ENCODE results near the gene CLIC4. TPM values are rescaled to one million over a fixed set of nuclear protein-coding genes. Genes with fewer than 3 reads are reported as not detected.

Gene CLIC4
- total RNA-seq, 4 donors from 2014 or later, result 145 to 344 (median 181) TPM

- TF ChIP-seq, protein P1, sequence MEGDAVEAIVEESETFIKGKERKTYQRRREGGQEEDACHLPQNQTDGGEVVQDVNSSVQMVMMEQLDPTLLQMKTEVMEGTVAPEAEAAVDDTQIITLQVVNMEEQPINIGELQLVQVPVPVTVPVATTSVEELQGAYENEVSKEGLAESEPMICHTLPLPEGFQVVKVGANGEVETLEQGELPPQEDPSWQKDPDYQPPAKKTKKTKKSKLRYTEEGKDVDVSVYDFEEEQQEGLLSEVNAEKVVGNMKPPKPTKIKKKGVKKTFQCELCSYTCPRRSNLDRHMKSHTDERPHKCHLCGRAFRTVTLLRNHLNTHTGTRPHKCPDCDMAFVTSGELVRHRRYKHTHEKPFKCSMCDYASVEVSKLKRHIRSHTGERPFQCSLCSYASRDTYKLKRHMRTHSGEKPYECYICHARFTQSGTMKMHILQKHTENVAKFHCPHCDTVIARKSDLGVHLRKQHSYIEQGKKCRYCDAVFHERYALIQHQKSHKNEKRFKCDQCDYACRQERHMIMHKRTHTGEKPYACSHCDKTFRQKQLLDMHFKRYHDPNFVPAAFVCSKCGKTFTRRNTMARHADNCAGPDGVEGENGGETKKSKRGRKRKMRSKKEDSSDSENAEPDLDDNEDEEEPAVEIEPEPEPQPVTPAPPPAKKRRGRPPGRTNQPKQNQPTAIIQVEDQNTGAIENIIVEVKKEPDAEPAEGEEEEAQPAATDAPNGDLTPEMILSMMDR (IDR thresholded peaks at IDR 0.05; ENCODE audit: low read depth), result no peak
These were observed 18.5 kb upstream of the CLIC4 start for GRCh38 chr1:24726741-24727140.

DNA sequence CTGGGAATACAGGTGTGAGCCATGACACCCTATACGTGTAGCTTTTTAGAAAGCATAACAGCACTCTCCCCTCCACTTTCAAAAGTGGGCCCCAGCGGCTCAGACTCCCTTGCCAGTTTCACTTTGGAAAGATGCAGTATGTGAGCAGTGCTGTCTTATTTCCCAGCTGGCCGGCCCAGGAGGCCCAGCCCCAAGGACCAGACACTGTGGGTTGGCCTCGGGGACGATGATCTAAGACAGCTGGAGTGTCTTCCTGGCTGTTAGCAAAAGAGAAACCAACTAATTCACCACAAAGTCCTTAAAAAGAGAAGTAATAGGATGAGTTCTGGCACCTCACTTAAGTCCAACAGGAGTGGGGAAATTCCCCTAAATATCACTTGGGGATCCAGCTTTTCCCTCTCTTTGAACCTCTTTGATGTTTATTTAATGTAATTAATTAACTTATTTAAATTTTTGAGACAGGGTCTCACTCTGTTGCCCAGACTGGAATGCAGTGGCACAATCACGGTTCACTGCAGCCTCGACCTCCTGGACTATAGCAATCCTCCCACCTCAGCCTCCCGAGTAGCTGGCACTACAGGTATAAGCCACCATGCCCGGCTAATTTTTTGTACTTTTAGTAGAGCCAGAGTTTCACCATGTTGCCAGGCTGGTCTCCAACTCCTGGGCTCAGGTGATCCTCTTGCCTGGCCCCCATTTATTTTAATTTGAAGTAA lies 17.6 kb upstream of the CLIC4 start:
- TF ChIP-seq, protein P1 (IDR thresholded peaks at IDR 0.05; ENCODE audit: low read depth), result no peak

DNA sequence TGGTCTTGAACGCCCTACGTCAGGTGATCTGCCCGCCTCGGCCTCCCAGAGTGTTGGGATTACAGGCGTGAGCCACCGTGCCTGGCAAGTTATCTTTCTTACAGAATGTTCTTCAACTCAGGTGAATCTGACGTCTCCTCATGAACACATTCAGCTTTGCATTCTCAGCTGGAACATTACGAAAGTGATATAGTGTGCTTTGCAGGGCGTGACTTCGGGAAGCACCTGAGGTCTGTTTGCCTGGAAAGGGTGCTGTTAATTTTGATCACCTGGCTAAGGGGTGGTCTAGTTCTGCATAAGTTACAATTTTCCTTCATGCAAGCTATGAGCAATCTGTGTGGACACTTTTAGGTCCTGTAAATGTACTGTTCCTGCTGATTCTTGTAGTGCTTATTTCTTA lies 16.3 kb upstream of the CLIC4 start:
- TF ChIP-seq, protein P1 (IDR thresholded peaks at IDR 0.05; ENCODE audit: low read depth), result no peak

DNA sequence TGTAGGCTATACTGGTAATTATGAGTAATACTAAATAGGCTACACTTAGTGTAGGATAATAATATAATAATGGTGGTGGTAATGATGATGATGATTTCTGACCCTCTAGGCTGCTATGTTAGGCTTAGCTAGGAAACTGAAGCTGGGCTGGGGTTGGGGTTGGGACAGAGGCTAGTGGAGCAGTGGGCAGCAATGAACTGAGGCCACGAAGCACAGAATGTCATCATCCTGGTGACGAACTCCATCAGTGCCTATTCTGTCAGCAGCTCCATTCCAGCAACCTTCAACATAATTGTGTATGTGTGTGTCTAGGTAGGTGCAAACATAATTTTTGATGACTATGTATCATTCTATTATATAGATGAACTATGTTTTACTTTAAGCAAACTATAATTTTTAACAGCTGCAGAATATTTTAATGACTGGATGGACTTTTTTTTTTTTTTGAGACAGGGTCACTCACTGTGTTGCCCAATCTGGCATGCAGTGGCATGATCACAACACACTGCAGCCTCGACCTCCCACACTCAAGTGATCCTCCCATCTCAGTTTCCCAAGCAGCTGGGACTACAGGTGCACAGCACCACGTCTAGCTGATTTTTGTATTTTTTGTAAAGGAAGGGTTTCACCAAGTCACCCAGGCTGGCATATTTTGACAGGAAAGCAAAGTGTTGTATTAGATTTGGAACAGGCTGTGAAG lies 12.9 kb upstream of the CLIC4 start:
- TF ChIP-seq, protein P1 (IDR thresholded peaks at IDR 0.05; ENCODE audit: low read depth), result no peak

DNA sequence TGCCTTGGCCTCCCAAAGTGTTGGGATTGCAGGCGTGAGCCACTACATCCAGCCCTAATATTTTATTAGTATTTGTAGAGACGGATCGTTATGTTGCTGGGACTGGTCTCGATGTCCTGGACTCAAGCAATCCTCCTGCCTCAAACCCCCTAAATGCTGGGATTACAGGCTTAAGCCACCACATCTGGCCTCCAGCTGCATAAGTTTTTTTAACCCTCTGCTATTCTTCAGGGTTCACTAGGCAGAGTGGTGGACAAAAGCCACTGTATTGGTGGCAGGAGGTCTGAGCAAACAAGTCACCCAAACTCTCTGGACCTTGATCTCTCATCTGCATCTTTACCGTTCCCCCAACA lies 10.1 kb upstream of the CLIC4 start:
- TF ChIP-seq, protein P1 (IDR thresholded peaks at IDR 0.05; ENCODE audit: low read depth), result no peak

DNA sequence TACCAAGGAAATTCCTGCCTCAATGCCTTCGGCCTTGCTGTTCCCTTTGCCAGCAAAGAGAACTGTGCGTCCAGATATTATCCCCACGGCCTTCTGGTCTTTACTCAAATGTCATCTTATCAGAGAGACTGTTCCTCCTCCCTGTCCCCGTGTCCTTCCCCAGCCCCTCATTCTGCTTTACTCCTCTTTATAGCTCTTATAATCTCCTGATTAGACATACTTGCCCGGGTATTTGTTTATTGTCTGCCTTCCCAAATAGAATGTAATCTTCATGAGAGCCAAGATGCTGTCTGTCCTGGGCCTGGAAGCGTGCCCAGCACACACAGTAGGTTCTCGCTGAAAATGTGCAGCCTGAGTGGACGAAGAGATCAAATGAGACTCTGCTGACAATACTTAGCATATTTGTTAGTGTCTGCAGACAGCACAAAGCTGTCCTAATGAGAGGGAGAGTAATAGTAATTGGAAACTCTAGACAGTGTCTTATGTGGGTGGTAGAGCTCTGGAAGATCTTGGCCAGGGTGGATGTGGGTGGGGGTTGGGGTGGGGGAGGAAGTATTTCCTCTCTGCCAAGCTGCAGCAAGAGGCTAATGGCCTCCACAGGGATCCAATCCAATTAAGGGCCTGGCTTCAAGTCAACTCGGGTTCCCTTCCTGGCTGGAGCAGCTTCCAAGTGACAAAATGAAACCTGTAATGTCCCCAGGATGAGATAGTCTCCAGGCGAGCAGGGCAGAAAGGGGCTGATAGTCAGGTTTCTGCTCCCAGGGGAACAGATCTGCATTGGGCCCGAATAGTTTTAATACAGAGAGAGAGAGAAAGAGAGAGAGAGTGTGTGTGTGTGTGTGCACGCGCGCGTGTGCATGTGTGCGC lies 9.5 kb upstream of the CLIC4 start:
- TF ChIP-seq, protein P1 (IDR thresholded peaks at IDR 0.05; ENCODE audit: low read depth), result no peak
